Fibroblast of pulmonary artery (primary cell): ENCODE data around the gene IL1RAPL2.

Experiments
- DNase-seq: peaks from one replicate; pipeline ENCODE4 v3.0.0-alpha.2; 2010; ENCODE audit warnings: low read depth
- H3K4me3 ChIP-seq: replicated peaks from 2 replicates; pipeline ENCODE4 v1.5.1; 2011; ENCODE audit warnings: low read depth, mild to moderate bottlenecking, control low read depth, low read length, moderate library complexity
- CTCF ChIP-seq: IDR thresholded peaks from 2 replicates; pipeline ENCODE4 v1.5.1; 2011; ENCODE audit warnings: mild to moderate bottlenecking, control low read depth, low read length, inconsistent platforms; ENCODE audit errors: missing control alignments

The IL1RAPL2 gene

GRCh38 chrX:105752338-105752956 is 1186.4 kb downstream of the IL1RAPL2 start:
- H3K4me3 ChIP-seq: no peak overlapping the region
- TF ChIP-seq CTCF: no peak
- DNase-seq: no peak

GRCh38 chrX:105753411-105753810 is 1187.4 kb downstream of the IL1RAPL2 start:
- no peak for DNase-seq
- no peak overlapping the region for H3K4me3 ChIP-seq
- no peak for TF ChIP-seq CTCF

GRCh38 chrX:105754286-105754964 is 1188.4 kb downstream of the IL1RAPL2 start:
- H3K4me3 ChIP-seq: no peak overlapping the region
- DNase-seq: no peak
- no peak for TF ChIP-seq CTCF

GRCh38 chrX:105755109-105755508 is 1189.1 kb downstream of the IL1RAPL2 start:
- no peak overlapping the region for H3K4me3 ChIP-seq
- no peak for TF ChIP-seq CTCF
- no peak for DNase-seq

GRCh38 chrX:105758754-105759153 is 1192.8 kb downstream of the IL1RAPL2 start:
- peak; percentile 13 for DNase-seq
- H3K4me3 ChIP-seq: no peak overlapping the region
- TF ChIP-seq CTCF: no peak

DNA sequence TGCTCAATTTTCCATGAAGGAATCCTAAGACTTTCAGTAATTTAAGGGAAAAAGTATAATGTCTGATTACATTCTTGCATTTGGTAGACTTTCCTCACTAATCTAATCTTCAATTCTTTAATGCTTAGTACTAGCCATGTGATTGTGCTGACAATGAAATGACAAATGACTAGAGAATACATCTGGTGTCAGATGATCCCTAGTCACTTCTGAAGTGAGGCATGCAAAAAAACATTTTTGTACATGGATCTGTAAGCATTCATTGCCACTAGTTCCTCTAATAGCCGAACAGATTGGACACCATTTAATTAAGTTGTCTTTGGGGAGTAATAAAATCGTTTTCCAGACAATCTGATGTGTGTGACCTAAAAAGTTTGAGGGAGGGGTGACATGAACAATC is 1193.6 kb downstream of the IL1RAPL2 start:
- no peak for DNase-seq
- TF ChIP-seq CTCF: no peak
- H3K4me3 ChIP-seq: no peak overlapping the region

DNA sequence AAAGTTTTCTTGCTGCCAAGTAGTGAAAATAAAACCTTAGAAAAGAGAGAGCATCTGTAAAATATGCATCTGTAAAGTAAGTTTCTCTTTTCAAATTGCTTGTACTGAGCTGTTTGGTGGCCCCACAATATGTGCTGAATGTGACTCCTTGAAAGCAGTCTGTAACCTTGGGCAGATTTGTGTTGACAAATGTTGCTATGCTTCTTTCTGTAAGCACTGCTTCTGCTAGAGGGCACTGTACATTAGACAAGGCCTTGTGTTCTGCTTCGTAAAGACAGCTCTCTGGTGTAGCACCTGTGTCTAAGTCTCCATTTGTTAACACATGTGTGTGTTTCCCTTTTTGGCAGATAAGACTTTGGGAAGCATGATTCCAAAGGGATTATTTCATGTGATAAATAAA is 1199.7 kb downstream of the IL1RAPL2 start:
- DNase-seq: no peak
- no peak overlapping the region for H3K4me3 ChIP-seq
- TF ChIP-seq CTCF: no peak
